Measurements from ENCODE around the gene PARP1.

GRCh38 chr1:226332947-226333346, 74.9 kb downstream of the PARP1 start:
- TF ChIP-seq CTCF (conservative IDR thresholded peaks at IDR 0.05; ENCODE audit: low read depth, low read length) (no peak), EZH2 (IDR thresholded peaks at IDR 0.05; ENCODE audit: borderline replicate concordance, low read depth, low read length, poor library complexity, severe bottlenecking) (no peak)

Data from A673 (cell line).